Epithelial cell of esophagus (primary cell): ENCODE results near the gene SH3RF1.

Experiments used
- DNase-seq: peaks from one replicate; pipeline ENCODE4 v3.0.0; 2010; ENCODE audit warnings: low read depth
- H3K4me3 ChIP-seq: 2 replicates; pipeline ENCODE4 v1.5.1; 2011; ENCODE audit warnings: mild to moderate bottlenecking, low read length, control low read depth
- TF ChIP-seq, protein P1 (sequence below): IDR thresholded peaks from 2 replicates; pipeline ENCODE4 v1.5.1; 2011; ENCODE audit warnings: low read depth, mild to moderate bottlenecking, low read length, control low read depth, inconsistent platforms; ENCODE audit not compliant: insufficient read depth; ENCODE audit errors: missing control alignments

SH3RF1 gene

DNA sequence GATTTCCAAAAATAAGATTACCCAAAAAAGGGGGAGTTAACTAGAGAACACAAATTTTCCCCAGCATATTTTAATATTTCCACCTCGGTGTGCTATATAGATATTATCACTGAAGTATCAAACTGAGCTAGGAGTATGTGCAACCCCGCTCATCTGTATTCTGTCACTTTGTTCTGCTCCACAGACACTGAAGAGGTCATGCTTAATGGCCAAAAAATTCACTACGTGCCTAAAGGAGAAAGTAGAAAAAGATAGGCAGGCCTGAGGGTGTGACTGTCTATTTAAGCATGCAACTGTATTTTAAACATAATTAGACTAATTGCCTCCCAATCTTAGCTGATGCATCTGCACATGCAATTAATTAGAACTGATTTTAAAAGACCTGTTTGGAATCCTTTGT, 24.5 kb downstream of the SH3RF1 start:
- TF ChIP-seq, protein P1, sequence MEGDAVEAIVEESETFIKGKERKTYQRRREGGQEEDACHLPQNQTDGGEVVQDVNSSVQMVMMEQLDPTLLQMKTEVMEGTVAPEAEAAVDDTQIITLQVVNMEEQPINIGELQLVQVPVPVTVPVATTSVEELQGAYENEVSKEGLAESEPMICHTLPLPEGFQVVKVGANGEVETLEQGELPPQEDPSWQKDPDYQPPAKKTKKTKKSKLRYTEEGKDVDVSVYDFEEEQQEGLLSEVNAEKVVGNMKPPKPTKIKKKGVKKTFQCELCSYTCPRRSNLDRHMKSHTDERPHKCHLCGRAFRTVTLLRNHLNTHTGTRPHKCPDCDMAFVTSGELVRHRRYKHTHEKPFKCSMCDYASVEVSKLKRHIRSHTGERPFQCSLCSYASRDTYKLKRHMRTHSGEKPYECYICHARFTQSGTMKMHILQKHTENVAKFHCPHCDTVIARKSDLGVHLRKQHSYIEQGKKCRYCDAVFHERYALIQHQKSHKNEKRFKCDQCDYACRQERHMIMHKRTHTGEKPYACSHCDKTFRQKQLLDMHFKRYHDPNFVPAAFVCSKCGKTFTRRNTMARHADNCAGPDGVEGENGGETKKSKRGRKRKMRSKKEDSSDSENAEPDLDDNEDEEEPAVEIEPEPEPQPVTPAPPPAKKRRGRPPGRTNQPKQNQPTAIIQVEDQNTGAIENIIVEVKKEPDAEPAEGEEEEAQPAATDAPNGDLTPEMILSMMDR: no peak
- H3K4me3 ChIP-seq: no peak overlapping the region
- no peak for DNase-seq

DNA sequence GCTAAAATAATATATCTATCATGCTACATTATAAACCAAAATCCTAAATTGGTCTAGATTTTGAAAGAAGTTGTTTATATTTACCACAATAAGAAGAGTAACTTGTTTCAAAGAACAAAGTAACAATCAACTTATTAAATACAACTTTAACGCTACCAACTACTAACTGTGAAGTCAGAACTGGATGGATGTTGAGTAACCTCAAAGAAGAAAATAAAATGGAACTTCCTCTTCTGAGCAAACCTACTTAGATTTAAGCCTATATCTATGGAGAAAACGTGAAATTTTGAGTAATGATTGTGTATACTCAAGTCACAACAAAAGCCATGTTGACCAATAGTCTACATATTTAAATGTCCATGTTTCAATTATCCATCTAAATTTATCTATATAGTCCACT, 25.7 kb downstream of the SH3RF1 start:
- no peak for DNase-seq
- H3K4me3 ChIP-seq: no peak overlapping the region
- TF ChIP-seq, protein P1: no peak

DNA sequence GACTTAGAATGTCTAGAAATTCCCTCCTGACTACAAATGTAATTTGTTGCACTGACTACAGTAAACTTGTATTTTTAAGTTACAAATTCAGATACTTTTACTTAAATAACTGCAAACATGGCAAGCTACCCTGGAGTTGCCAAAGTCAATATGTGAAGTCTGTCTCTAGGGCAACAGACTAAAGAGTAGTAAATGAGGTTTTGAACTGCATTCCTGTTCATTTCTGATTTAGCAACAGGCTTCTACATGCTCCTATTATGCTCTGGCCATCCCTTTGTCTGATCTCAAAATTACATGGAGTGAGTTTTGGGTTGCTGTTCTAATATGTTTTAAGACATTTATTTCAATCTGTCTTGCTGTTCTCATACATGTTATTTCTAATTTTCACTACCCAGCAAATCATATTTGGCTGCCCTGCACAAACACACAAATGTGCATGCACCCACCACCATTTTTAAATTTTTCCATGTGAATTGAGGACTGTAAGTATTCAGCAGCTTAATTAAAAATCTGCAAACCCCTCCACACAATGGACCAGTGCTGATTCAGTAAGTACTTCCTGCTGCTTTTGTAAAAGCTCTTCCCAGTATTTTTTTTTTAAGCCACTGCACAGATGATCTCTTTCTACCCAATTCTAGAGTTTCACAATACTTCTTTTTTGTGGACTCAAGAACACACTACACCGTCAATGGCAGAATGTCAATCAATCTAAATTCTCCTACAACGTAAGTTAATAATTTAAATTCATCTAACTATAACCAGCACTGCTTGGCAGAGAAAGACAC, 26.7 kb downstream of the SH3RF1 start:
- TF ChIP-seq, protein P1: no peak
- no peak overlapping the region for H3K4me3 ChIP-seq

DNA sequence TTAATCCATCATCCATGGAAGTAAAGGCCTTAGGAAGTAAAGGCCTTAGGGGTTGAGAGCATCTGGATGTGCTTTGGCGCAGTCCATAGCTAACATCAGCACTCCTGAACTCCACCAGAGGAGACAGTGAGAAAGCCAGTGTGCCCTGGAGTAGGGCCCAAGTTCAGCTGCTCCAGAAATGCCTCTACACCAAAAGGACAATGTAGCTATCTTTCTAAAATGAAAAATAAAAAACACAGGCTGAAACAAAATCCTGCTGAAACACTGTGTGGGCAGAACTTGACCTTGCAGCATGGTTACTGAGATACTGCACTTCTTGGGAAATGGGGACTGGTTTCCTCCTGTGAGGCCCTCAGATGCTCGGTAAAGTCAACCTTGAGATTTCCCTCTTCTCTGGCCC, 29.3 kb downstream of the SH3RF1 start:
- no peak for DNase-seq
- no peak overlapping the region for H3K4me3 ChIP-seq
- TF ChIP-seq, protein P1: no peak

More for the DNA sequence above, 26.7 kb downstream of the SH3RF1 start:
- DNase-seq: peak; percentile 65

DNA sequence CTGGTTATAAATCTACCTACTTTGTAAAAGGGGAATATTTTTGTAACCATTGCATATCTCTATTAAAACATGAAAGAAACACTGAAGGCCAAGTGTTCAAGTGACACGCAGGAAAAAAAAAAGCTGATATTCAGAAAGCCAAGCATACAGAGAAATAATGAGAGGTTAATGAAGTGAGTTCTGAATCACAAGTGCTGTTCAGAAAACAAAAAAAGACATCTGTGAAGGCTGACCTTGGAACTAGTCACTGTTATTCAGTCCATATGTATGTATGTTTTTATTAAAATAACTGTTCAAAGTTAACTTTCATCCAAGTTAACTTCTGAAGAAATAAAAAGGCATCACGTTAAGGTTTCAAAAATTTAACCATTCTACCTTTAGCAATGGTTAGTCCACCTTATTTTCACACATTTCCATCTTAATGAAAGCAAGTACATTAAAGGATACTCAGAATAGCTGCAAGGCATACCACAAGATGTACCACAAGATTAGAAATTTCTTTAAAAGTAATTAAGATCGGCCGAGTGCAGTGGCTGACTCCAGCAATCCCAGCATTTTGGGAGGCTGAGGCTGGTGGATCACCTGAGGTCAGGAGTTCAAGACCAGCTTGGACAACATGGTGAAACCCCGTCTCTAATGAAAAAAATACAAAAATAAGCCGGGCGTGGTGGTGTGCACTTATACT, 31.4 kb downstream of the SH3RF1 start:
- no peak for DNase-seq
- TF ChIP-seq, protein P1: no peak
- no peak overlapping the region for H3K4me3 ChIP-seq

DNA sequence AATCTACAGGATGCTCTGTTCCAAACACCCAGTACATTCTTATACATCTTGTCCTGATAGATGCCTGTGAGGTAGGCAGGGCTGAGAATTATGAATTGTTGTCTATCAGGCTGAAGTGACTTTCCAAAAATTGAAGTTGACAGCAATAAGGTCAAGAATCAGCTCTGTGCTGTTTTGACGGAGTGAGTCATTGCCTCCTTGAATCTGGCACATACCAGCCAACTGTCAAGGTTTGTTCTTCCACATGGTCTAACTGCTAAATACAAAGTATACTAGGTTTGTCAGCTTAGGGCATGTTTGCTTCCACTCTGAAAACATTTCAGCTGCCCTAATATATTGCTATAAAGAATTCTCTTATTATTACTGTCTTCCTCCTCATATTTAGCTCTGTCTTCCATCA, 32.3 kb downstream of the SH3RF1 start:
- H3K4me3 ChIP-seq: no peak overlapping the region
- DNase-seq: peak; percentile 67
- TF ChIP-seq, protein P1: no peak
